HPDE6-E6E7 (cell line): ENCODE data around the gene ATP11A.

Source experiments
- DNase-seq: peaks from one replicate; pipeline ENCODE4 v3.0.0; 2011; ENCODE audit warnings: missing footprints; ENCODE audit errors: extremely low spot score

The ATP11A gene

DNA sequence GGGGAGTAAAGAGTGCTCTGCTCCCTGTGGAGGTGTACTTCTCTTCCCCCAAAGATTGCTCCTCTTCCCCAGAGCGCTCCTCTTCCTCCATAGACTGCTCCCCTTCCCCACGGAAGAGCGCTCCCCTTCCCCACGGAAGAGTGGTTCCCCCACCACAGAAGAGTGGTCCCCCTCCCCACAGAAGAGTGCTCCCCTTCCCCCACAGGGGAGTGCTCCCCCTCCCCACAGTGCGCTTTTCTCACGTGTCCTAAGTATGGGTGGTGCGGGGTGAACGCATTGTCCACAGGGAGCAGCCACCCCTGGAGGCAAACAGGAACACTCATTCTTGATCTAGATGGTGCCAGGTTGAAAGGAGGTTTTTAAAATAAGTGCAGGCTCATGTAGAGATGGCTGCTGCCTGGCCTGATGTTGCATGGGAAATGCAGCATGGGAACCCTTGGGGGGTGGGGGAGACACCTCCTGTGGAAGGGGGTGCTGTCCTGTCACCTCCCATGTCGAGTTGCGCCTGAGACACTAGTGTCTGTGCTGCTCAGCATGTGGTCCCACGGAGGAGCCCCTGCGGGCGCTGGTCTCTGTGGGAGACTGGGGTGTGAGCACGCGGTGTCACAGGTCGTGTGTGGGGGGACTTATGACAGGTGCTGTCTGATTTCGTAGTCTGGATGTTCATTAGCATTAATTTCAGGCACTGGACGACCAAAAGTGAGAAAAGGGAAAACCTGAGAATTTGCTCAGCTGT is 52.2 kb downstream of the ATP11A start:
- DNase-seq: no peak

DNA sequence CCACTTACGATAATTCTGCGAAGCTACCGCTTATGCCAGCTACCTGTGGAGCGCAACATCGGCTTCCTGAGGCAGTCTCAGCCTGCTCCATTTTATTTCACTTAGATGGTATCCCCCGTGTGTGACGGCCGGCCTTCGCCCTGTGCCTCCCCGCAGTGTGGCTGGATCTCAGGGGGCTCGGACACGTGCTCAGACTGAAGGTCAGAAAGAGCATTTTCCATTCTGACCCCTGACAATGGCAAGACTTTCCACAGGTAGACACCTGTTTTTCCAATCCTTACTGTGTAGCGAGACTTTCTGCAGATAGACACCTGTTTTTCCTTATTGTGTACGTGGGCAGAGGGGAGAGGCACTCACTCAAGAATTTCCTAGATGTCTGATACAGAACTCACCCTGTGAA is 52.7 kb downstream of the ATP11A start:
- no peak for DNase-seq

DNA sequence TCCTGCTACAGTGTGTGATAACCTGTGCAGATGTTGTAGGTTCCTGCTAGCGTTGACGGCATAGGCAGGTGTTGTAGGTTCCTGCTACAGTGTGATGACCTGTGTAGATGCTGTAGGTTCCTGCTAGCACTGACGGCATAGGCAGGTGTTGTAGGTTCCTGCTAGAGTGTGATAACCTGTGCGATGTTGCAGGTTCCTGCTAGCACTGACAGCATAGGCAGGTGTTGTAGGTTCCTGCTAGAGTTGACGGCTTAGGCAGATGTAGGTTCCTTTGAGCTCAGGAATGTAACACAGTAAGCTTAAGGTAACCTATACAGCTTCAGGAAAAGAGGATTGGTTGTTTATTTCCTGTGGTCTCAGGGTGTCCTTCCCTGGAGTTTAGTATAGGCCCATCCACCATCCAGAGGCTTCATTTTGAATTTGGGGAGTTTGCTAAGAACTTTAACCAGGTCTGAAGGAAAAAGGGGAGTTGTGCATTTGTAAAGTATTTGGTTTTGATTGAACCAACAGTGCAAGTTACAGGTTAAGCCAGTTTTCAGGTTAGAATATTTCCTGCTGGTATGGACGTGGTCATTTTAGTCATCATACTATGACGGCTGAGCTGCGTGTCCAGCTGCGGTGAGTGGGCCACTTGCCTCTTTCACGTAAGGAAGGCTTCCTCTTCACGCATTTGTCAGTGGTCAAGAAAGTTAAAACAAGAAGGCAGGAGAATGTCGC is 53.8 kb downstream of the ATP11A start:
- no peak for DNase-seq

DNA sequence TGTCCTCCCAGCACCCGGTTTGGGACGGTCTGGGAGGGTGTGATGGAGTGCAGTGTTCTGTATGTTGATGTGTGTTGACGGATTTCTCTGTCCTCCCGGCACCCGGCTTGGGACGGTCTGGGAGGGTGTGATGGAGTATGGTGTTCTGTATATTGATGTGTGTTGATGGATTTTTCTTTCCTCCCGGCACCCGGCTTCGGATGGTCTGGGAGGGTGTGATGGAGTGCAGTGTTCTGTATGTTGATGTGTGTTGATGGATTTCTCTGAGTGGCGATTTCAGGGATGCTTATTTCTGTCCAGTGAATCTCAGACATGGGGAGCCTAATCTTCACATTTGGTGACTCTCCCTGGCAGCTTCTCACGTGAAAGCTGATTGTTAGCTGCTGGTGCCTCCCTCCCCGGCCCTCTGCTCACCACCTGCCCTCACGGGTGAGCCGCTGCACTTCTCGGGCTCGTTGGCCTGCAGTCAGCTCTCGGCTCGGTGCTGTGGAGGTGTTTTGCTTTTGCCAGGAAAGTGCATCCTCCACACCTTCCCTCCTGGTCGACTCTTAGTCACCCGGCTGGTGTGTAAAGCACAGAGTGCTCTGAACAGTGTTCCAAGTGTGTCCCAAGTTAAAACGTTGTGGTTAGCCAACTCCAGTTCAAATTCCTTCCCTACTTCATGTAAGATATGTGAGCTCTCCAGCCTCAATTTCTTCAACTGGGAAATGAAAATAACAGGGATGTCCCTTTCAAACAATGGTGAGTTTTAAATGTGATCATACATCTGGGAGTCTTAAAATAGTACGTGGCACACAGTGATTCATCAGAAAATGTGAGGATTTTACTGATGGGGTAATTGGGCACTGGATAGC is 54.6 kb downstream of the ATP11A start:
- no peak for DNase-seq

DNA sequence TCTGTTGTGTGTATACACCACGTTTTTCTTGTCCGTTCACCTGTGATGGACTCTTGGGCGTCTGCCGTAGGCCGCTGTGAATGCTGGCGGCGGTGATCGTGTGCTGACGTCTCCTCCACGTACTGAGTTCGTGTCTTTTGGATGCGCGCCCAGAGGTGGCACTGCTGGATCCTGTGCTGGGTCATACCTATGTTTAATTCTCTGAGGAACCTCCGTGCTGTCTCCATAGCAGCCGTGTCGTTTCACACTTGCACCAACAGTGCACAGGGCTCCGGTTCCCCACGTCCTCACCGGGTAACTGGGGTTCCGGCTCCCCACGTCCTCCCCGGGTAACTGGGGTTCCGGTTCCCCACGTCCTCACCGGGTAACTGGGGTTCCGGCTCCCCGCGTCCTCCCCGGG is 56.2 kb downstream of the ATP11A start:
- DNase-seq: no peak

DNA sequence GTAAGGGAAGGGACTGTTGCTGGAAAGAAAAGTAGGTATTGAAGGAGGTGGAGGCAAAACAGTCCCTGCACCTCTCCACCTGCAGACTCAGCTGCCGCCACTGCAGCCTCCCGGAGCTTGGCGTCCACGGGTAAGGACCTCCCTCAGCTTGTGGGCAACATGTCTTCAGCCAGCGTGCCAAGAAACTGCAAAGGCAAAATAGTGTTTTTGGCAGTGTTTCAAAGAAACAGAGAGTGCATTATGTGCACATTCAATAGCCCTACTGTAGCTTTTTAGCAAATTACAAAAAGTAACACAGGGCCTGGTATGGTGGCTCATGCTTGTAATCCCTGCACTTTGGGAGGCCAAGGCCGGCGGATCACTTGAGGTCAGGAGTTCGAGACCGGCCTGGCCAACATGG is 57.4 kb downstream of the ATP11A start:
- DNase-seq: no peak

DNA sequence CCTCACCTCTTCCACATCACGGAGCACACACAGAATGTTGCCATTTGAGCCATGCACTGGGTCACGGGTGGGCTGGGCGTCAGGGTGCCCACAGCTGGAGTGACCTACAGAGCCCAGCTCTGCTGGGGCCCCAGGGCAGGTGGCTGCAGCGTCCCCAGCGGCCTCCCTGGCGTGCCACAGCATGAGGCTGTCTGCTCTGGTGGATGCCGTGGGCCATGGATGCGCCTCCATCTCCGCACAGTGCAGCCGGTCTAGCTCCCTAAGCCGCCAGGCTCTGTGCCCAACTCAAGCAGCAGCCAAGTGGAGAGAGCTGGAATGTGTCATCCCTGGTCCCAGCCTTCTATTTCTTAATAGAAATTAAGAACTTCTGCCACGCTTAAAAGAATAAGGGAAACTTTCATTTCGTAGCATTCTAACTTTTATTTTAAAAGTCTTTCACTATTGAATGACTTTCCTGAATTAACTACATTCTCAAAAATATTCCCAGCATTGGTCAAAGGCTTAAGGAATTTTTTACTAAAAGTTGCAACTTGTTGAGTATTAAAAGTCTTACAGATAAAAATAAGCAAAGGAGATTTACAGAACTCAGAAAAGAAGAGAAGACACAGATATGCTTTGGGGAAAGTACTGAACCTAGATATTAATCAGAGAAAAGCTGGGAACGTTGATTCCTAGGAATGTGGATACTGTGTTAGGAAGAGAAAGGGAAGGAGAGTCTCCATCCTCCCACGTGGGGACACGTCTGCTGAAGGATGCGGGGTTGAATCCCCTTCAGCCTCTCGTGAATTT is 59.3 kb downstream of the ATP11A start:
- DNase-seq: no peak

DNA sequence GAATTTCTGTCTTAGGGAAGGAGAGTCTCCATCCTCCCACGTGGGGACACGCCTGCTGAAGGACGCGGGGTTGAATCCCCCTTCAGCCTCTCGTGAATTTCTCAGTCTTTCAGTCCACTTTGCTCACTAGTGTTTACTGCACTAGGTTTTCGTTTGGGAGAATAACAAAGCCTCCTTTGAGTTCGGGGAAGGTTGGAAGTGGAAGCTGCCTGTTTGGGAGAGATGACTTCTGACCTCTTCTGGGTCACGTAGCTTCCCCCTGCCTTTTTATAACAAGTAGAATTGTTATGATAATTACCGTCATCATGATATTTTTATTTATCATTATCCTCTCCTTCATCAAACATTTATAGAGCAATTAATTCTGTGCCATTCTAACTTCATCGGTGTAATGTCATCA is 60.7 kb downstream of the ATP11A start:
- DNase-seq: no peak

DNA sequence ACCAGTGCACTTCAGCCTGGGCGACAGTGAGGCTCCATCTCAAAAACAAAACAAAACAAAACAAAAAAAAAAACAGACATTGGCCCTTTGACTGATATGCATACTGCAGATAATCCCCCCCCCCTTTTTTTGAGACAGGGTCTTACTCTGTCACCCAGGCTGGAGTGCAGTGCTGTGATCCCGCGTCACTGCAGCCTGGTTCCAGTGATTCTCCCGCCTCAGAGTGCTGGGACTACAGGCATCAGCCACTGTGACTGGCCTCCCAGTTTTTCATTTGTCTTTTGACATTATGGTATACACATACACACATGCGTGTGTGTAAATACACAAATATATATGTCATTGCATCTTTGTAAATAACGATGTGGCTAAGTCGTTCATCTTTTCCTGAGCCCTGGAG is 61.8 kb downstream of the ATP11A start:
- DNase-seq: no peak

DNA sequence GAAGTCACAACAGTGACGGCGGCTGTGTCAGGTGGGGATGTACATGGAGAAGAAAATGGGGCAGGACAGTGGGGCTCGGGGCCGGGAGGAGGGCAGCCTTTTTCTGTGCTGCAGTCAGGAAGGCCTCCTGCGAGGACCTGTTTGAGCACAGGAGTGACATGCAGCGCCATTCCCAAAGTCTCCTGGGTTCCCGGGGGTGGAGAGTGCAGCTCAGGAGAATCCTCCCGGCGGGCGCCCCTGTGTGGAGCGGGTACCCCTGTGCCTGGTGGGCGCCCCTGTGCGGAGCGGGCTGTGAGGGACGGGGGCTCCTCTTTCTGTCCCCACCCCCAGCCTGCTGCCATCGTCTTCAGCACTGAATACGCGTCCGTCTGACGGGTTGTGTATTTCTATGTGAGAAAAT is 62.4 kb downstream of the ATP11A start:
- no peak for DNase-seq

DNA sequence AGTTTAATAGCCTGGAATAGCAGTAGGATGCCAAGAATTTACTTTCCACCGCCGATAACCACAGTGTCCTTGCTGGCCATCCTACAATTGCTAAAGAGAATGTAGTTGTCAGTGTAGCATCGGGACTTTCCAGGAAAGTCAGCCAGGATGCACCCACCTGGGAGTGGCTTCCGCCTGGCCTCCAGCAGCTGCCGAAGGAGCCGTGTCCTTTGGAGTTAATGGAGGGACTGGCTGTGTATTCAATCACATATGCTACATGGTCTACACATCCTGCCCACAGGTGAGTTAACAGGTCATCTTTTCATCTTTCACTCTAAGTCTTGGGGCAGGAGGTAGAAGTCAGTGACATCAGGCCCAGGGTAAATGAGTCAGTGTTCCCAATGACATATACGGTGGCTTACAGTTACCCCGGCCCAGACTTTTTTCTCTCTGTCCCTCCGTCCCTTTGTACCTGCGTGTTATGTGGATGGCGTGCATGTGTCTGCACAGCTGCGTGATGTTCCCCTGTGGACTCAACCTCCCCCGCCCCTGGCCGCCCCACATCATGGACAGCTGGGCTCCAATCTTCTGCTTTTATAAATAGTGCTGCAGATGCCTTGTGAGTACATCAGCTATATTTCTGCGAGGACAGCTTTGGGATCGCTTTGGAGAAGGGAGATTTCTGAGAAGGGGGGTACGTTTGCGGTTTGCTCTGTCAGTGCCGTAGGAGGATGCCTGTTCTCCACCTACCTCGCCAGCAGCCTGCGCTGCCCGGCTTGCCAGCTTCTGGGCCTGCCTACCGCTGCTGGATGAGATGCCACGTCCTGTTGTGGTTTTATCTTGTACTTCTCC is 63.1 kb downstream of the ATP11A start:
- DNase-seq: no peak

DNA sequence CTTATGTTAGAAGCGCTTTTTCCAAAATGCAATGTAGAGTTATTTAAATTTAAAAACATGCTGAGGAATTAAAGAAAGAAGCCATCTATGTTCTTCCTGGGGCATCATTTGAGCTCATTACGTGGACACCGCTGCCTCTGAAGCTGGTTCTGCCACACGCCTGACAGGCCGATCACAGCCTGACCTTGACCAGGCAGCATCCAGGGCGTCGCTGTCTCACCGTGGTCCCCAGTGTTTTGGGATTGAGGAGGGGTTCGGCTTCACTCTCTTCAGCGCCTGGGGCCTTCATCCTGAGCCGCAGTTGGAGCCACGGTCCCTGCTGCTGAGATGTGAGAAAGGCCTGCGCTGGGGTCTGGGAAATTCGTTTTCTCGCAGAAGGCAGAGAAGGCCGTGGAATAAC is 64.0 kb downstream of the ATP11A start:
- DNase-seq: no peak

DNA sequence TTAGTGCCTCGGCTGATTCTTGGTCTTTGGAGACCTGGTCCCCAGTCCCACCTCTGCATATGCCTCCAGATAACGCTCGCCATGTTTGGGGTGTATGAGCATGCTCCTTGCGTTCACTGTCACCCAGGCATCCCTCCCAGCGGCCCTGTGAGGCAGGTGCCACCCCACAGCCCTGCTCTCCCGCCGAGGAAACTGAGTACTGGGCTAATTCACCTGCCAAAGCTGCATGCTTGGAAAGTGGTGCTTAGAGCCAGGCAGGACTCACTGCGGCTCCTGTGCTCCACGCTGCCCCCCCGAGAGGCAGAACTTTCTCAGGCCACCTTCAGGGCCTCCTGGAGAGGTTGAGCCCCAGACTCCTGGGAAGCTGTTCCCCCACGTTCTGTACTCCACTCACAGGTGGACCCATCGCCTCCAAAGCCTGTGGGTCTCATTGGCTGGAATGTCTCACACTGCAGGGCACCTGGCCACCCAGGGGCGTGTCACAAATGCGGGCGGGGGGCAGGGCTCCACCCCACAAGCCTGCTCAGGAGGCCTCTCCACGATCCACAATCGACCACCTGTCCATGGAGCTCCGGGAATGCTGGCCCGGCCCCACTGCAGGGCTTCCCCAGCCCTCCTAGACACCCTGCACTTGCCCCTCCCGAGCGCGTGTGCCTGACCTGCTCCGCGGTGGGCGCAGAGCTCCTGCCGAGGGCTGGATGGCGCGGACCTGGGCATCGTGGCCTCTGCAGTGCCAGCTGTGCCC is 64.6 kb downstream of the ATP11A start:
- no peak for DNase-seq

DNA sequence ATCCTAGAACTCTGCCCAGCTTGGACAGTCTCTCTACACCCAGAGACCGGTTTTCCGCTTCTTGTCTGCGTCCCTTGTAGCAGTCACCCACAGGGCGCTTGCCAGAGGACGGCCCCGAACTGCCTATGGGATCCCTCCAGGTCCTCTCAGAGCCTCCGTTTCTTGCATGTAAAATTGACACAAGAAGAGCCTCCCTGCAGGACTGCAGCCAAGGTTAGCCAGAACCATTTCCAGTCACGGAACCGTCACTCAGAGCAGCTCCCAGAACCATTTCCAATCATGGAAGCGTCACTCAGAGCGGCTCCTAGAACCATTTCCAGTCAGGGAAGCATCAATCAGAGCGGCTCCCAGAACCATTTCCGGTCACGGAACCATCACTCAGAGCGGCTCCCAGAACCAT is 65.5 kb downstream of the ATP11A start:
- no peak for DNase-seq

DNA sequence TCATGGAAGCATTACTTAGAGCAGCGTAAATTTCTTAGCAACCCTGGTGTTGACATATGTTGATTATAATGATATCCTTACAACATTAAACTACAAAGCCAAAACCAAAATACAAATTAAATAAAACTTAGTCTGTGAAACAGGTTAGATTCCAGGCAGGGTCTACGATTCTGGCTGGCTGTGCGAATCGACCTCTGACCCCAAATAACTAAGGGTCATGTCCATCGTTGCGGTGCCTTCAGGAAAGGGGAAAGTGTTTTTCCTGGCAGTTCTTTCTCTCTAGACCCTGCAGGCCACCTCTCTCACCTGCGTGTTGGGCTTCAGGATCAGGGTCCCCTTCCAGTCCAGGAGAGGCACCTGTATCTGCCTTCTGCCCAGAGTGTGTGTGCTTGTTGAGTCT is 66.2 kb downstream of the ATP11A start:
- DNase-seq: no peak

DNA sequence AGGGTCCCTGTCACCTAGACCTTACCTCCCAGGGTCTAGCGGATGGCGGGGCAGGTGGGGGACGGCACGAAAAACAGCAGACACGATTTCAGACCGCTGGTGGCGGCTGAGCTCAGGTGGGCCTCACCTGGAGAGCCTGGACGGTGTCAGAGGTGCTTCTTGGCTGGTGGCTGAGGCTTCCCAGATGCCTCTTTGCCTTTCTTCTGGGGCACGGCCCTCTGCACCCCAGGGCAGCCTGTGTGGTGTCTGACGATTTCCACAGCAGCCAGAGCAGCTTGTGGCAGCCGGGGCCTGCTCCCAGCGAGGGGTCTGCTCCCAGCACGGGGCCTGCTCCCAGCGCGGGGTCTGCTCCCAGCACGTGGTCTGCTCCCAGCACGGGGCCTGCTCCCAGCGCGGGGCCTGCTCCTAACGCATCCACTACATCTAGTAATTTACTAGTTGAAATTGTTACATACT is 66.7 kb downstream of the ATP11A start:
- no peak for DNase-seq

DNA sequence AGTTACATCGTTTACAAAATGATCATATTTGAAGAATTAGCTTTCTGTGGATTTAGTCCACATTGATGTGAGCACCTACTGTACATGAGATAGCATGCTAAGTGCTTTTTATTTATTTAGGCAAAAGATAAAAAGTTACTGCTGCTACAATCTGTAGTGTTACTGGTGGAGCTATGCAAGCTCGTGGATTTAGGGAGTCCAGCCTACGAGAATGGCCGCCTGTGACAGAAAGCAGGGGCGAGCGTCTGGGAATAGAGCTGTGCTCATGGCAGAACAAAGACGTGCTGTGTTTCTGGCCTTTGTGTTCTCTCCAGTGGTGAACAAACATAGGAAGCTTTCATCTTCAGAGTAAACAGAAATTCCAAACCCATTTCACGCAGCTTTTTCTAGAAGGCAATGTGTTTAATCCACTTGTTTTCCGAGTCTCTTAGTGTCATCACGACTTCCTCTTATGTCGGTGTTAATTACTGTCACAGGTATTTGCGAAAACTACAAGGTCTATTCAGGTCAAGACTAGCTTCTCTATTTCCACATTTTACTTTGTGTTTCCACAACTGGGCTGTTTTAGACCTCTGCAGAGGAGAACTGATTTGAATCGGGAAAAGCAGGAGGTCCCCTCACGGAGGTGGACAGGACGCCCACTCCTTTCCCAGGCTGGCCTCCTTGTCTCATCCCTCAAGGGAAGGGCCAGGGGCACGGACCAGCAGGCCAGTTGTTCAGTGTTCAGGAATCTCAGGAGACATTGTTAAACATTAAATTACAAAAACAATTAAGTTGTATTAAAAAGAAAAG is 67.3 kb downstream of the ATP11A start:
- no peak for DNase-seq

DNA sequence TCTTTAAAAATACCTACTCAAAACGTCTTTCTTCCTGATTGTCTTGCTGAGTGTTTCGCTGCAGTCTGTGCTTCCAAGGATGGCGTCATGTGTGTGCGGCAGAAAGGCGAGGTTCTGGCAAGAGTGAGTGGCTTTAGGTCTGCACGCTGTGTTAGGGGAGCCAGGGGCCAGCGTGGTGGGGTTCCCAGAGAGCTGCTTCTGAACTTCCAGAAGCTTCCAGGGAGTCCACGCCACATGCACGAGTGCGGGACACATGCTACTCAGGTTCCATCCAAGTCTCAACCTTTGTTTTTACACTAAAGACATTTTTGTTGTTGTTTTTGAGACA is 67.9 kb downstream of the ATP11A start:
- no peak for DNase-seq

DNA sequence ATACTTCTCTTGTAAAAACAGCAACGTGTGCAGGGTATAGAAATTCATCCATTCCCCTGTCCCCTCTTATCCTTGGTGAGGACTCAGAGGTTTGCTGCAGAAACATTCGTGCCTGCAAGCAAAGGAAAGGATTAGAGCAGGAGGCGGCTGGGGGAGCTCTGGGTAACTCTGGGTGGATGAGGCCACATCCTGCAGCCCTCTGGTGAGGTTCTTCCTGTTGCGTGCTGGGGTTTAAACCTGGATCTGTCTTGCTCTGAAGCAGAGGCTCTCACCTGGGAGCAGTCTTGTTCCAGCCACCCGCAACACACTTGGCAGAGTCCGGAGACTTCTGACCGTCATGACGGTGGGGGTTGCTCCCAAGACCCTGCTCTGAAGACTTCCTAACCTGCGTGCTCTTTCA is 69.2 kb downstream of the ATP11A start:
- no peak for DNase-seq

DNA sequence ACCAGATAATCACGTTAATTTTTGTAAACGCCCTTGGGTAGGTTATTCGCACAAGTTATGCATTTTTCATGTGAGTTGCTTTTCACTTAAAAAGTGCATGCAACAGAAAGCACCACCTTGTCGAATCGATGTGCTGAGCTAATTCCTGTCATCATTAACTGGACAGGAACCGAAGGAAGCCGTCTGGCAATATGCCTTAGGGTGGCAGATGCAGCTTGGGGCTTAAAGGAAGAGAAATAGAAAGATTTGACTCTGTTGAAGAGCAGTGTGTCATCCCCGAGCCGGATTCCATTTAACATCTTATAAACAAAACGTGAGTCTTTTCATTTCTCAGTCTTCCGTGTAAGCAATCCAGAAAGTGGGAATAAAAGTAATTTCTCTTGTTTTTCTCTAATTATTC is 70.0 kb downstream of the ATP11A start:
- no peak for DNase-seq
